RCC 7860 (cell line): ENCODE results near the gene LRRC10.
A peak's percentile ranks its signal among the peaks of the same experiment; 100 is the strongest.

Experiments used
- DNase-seq: peaks from one replicate; pipeline ENCODE4 v3.0.0-alpha.2; 2015; ENCODE audit warnings: low spot score
- FAIRE-seq: peaks from 2 replicates; lab custom pipeline; 2012; peaks lifted over from hg19 to GRCh38; lab: Jason Lieb, UNC

Gene LRRC10

DNA sequence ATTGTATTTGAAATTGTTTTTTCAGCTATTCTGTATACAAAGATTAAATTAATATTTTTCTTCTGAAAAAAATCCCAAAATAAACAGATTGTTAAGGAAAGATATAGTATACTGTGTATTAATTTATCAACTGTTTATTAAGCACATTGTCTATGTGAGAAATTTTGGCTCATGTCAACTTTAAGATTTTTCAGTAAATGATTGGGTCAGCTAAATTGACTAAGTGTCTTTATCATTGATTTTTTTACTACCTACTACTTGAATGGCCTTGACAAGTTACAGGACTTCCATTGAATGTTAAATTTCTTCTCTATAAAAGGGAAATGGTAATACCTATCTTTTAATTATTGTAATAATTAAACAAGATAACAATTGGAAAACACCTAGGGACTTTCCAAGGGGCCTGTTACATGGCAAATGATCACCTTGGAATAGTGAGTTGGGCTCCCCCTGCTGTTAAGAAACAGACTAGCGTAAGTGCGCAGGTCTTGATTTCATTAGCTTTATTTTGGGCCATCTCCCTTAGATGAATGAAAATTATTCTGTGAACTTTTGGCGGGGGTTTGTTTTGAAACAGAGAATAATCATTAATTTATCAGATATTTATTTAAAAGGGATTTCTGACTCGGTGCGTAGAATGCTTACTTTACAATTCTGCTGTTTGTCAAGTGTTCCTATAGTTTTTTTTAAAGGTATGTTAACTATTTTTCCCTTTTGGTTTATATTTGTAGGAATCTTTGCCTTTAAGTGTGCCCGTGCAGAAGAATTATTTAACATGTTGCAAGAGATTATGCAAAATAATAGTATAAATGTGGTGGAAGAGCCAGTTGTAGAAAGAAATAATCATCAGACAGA, 39.9 kb downstream of the LRRC10 start:
- DNase-seq, result peak; percentile 31
- peak; percentile 61 for FAIRE-seq

DNA sequence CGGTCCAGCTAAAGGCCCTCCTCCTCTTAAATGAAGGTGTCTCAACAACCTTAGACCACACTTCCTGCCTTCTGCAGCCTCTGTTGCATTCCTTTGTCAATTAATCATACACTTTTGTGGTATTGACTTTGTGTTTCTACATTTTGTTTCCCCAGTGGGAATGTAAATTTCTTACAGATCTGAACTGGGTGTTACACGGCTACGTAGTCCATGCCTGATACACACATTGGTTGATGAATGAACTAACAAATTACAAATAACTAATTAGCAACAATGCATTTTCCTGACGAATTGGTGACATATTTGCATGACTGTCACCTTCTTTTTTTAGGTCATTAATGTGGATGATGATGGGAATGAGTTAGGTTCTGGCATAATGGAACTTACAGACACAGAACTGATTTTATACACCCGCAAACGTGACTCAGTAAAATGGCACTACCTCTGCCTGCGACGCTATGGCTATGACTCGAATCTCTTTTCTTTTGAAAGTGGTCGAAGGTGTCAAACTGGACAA, 40.6 kb downstream of the LRRC10 start:
- FAIRE-seq (no peak), DNase-seq (no peak)

DNA sequence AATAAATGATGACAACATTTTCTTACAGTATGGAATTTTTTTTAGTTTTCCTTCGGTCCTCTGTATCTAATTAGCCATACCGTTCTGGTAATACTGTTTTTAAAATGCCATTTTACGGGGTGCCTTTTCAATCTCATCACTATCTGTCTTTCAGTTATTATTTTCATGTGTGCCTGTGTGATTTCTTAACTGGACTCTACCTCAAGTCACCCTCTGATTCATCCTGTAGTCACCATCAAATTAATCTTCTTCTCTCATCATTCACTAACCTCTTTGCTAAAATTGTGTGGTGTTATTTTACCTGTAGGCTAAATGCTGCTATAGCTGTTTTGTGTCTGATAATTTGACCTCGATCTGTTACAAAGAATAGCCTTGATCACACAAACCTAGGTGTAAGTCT, 41.5 kb downstream of the LRRC10 start:
- peak; percentile 52 for FAIRE-seq
- peak; percentile 33 for DNase-seq

DNA sequence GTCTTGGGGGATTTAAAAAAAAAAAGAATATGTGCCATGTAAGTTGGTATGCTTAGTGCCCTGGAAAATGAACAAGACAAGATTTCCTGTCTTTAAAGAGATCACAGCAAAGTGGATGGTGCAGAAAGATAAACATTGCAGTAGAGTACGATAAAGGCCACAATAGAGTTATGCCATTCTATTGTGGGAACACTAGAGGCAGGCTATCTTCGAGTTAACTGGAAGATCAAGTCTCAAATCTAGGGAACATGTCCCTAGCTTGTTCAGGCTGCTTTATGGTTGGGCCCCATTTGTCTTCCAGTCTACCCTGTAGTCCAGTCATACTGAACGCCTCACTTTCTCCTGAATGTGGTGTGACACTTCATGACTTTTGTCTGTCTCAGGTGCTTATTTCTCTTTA, 44.1 kb downstream of the LRRC10 start:
- FAIRE-seq, result no peak
- no peak for DNase-seq

DNA sequence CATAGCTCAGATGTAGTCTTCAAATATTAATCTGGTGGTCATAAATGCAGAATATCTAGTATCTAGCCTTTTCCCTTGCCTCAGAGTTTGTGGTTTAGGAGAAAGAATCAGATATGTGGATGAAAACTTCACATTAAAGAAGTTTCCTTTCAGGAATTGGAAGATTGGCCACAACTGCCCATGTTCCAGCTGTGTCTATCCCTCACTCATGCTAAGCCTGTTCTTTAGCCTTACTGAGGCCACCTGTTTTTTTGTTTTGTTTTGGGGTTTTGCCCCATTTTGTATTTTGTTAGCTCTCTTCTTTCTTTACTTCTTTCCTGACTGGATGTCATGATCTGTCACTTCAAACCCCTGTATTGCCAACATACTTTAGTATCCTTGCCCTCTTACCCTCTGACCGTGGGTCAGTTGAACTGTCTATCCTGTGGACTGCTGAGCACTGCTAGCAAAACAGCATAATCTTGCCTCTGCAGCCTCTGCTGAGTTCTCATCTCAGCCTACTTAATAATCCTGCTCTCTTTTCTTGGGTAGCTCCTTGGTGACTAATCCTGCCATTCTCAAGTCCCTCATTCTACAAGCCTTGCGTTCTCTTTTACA, 47.4 kb downstream of the LRRC10 start:
- FAIRE-seq (no peak), DNase-seq (no peak)
